ENCODE measurements around the gene S100P. TPM values are rescaled to one million over a fixed set of nuclear protein-coding genes. Genes with fewer than 3 reads are reported as not detected.

S100P gene
- total RNA-seq, 1 experiment from 2014 or later, result 480 TPM

GRCh38 chr4:6706173-6706572, 12.5 kb downstream of the S100P start:
- no peak overlapping the region; the same call in 1 of the 2 replicates for H3K4me2 ChIP-seq
- TF ChIP-seq EZH2 (IDR thresholded peaks at IDR 0.05; ENCODE audit: low read depth), result no peak
- TF ChIP-seq, protein P1, sequence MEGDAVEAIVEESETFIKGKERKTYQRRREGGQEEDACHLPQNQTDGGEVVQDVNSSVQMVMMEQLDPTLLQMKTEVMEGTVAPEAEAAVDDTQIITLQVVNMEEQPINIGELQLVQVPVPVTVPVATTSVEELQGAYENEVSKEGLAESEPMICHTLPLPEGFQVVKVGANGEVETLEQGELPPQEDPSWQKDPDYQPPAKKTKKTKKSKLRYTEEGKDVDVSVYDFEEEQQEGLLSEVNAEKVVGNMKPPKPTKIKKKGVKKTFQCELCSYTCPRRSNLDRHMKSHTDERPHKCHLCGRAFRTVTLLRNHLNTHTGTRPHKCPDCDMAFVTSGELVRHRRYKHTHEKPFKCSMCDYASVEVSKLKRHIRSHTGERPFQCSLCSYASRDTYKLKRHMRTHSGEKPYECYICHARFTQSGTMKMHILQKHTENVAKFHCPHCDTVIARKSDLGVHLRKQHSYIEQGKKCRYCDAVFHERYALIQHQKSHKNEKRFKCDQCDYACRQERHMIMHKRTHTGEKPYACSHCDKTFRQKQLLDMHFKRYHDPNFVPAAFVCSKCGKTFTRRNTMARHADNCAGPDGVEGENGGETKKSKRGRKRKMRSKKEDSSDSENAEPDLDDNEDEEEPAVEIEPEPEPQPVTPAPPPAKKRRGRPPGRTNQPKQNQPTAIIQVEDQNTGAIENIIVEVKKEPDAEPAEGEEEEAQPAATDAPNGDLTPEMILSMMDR (conservative IDR thresholded peaks at IDR 0.05), result no peak

GRCh38 chr4:6709230-6710114, 15.8 kb downstream of the S100P start, which contains the start of gene MRFAP1L1:
Gene MRFAP1L1, minus strand, starts transcription at chr4:6709865. Its CDS starts 236 bp downstream, at chr4:6709629.
- TF ChIP-seq EZH2 (IDR thresholded peaks at IDR 0.05; ENCODE audit: low read depth), result no peak
- TF ChIP-seq, protein P1 (conservative IDR thresholded peaks at IDR 0.05), result no peak
- Histone ChIP-seq H3K9me3 (ENCODE audit: insufficient read depth, low read depth) (no peaks in the 10 kb centered on the region), H3K27ac (peak within 1 kb of the TSS; percentile 50), H3K36me3 (ENCODE audit: low read depth) (peaks cover 11% of the 10 kb centered on the region), H2AFZ (peak within 1 kb of the TSS; percentile 95), H3K4me3 (peak within 1 kb of the TSS; percentile 96), H3F3A (ENCODE audit: insufficient read depth, low read depth) (peaks cover 9% of the 10 kb centered on the region; the same call in 1 of the 2 replicates), H3K79me2 (ENCODE audit: low read depth) (peaks cover 42% of the 10 kb centered on the region), H3K4me1 (replicated peaks; ENCODE audit: insufficient read depth) (peaks cover 18% of the 10 kb centered on the region), H3K27me3 (ENCODE audit: insufficient read depth, low read depth) (no peaks in the 10 kb centered on the region), H3K4me2 (peak within 1 kb of the TSS; percentile 90), H3K9me2 (ENCODE audit: insufficient read depth) (no peaks in the 10 kb centered on the region), H4K20me1 (ENCODE audit: insufficient read depth) (no peaks in the 10 kb centered on the region)
- POLR2A ChIA-PET (ENCODE audit: unreplicated experiment), result interaction anchor here (0.6 to 1.0 kb wide), 3 partner anchors 15 to 76 kb away, joined by 3 to 6 read pairs (median 4); no protein-coding TSS in a partner anchor
- CTCF ChIA-PET, result interaction anchor here (0.6 to 0.9 kb wide), 3 partner anchors 13 to 69 kb away, joined by 3 to 4 read pairs (median 3); partner anchors contain the start of gene MRFAP1
- peak; percentile 87 to 95 for DNase-seq
- TSS peak; percentile 81 for BruUV-seq (replicated peaks)
- intact Hi-C loops (cut with micrococcal nuclease; ENCODE audit: unreplicated experiment), result loop anchor here (1.0 kb wide), 1 partner anchor 14 kb away; no protein-coding TSS in a partner anchor

More at GRCh38 chr4:6706173-6706572, 12.5 kb downstream of the S100P start:
- BruUV-seq (replicated peaks), result no TSS peak
- no peak overlapping the region for H3K27ac ChIP-seq
- no peaks in the 10 kb centered on the region for H3K27me3 ChIP-seq (ENCODE audit: insufficient read depth, low read depth)
- intact Hi-C loops (cut with micrococcal nuclease; ENCODE audit: unreplicated experiment), result no loop called here
- no peaks in the 10 kb centered on the region for H3K9me3 ChIP-seq (ENCODE audit: insufficient read depth, low read depth)
- no peak overlapping the region for H3K4me3 ChIP-seq
- H3K4me1 ChIP-seq (replicated peaks; ENCODE audit: insufficient read depth), result peaks cover 18% of the 10 kb centered on the region
- no peak for DNase-seq
- no peaks in the 10 kb centered on the region for H4K20me1 ChIP-seq (ENCODE audit: insufficient read depth)
- no peaks in the 10 kb centered on the region for H3K9me2 ChIP-seq (ENCODE audit: insufficient read depth)
- CTCF ChIA-PET, result no interaction called here
- peaks cover 18% of the 10 kb centered on the region for H3K36me3 ChIP-seq (ENCODE audit: low read depth)
- POLR2A ChIA-PET (ENCODE audit: unreplicated experiment), result no interaction called here
- H3F3A ChIP-seq (ENCODE audit: insufficient read depth, low read depth), result peaks cover 11% of the 10 kb centered on the region; the same call in 1 of the 2 replicates
- H2AFZ ChIP-seq, result no peak overlapping the region
- H3K79me2 ChIP-seq (ENCODE audit: low read depth), result peaks cover 42% of the 10 kb centered on the region

DNA sequence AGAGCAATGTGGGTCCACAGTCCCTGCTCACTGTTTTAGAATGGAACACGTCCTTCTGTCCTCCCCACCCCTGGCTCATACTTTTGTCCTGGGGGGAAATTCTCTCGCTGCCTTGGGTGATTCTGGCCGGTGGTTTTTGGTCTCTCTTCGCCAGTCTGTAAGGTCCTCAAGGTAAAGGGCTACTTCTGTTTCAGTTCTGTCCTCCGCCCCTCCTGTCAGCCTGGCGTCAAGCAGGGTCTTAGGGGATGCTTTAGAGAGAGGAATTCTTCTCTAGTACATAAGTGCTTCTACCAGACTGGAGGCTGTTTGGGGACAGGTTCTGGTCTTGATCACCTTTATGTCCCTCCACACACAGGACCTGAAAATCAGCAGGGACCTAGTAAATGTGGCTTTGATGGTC, 16.6 kb downstream of the S100P start:
- DNase-seq, result no peak
- H3K79me2 ChIP-seq (ENCODE audit: low read depth), result peaks cover 42% of the 10 kb centered on the region
- H4K20me1 ChIP-seq (ENCODE audit: insufficient read depth), result no peaks in the 10 kb centered on the region
- peak overlapping the region; percentile 96 for H3K4me3 ChIP-seq
- ChIA-PET CTCF (interaction anchor here (0.6 kb wide), 1 partner anchor 70 kb away, joined by 4 read pairs; the partner anchor contains the start of gene MRFAP1), POLR2A (ENCODE audit: unreplicated experiment) (interaction anchor here (0.6 to 0.7 kb wide), 2 partner anchors 16 to 77 kb away, joined by 3 to 4 read pairs; partner anchors contain the start of gene S100P)
- H3K9me3 ChIP-seq (ENCODE audit: insufficient read depth, low read depth), result no peaks in the 10 kb centered on the region
- H3F3A ChIP-seq (ENCODE audit: insufficient read depth, low read depth), result peaks cover 7% of the 10 kb centered on the region; the same call in 1 of the 2 replicates
- peak overlapping the region; percentile 95 for H2AFZ ChIP-seq
- no peaks in the 10 kb centered on the region for H3K9me2 ChIP-seq (ENCODE audit: insufficient read depth)
- H3K36me3 ChIP-seq (ENCODE audit: low read depth), result peaks cover 11% of the 10 kb centered on the region
- H3K27me3 ChIP-seq (ENCODE audit: insufficient read depth, low read depth), result no peaks in the 10 kb centered on the region
- H3K4me1 ChIP-seq (replicated peaks; ENCODE audit: insufficient read depth), result peaks cover 18% of the 10 kb centered on the region
- intact Hi-C loops (cut with micrococcal nuclease; ENCODE audit: unreplicated experiment), result no loop called here
- BruUV-seq (replicated peaks), result TSS peak; percentile 52
- TF ChIP-seq, protein P1 (conservative IDR thresholded peaks at IDR 0.05), result no peak
- no peak for TF ChIP-seq EZH2 (IDR thresholded peaks at IDR 0.05; ENCODE audit: low read depth)
- no peak overlapping the region for H3K27ac ChIP-seq
- peak overlapping the region; percentile 90 for H3K4me2 ChIP-seq

All from PC-9 (cell line).